Measurements from ENCODE around the gene MTO1.
"Not testable (repeated sequence)": the region's sequence is repeated elsewhere in the genome, so short reads cannot be mapped to it uniquely, and the experiment has no call there.

GRCh38 chr6:73555380-73555949 is 93.9 kb downstream of the MTO1 start:
- TF ChIP-seq, protein P1, sequence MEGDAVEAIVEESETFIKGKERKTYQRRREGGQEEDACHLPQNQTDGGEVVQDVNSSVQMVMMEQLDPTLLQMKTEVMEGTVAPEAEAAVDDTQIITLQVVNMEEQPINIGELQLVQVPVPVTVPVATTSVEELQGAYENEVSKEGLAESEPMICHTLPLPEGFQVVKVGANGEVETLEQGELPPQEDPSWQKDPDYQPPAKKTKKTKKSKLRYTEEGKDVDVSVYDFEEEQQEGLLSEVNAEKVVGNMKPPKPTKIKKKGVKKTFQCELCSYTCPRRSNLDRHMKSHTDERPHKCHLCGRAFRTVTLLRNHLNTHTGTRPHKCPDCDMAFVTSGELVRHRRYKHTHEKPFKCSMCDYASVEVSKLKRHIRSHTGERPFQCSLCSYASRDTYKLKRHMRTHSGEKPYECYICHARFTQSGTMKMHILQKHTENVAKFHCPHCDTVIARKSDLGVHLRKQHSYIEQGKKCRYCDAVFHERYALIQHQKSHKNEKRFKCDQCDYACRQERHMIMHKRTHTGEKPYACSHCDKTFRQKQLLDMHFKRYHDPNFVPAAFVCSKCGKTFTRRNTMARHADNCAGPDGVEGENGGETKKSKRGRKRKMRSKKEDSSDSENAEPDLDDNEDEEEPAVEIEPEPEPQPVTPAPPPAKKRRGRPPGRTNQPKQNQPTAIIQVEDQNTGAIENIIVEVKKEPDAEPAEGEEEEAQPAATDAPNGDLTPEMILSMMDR (conservative IDR thresholded peaks at IDR 0.05 in 1 of 2, IDR thresholded peaks at IDR 0.05 in 1 of 2; ENCODE audit: low read depth in 1 of 2, low read length in 2 of 2) = not testable (repeated sequence)
- not testable (repeated sequence) for TF ChIP-seq EZH2 (IDR thresholded peaks at IDR 0.05; ENCODE audit: low read length, missing control alignments)

Data from fibroblast of lung (primary cell).